Adipocyte (in vitro differentiated cells): ENCODE data around the gene EBF3.

Experiments used
- DNase-seq: peaks from one replicate; pipeline ENCODE4 v3.0.0-alpha.2; 2015; ENCODE audit warnings: low read depth
- H3K27me3 ChIP-seq: replicated peaks from 2 replicates; pipeline ENCODE4 v1.7.0; 2013; ENCODE audit warnings: mild to moderate bottlenecking, low read length, moderate library complexity; ENCODE audit not compliant: control insufficient read depth, insufficient read depth
- H3K36me3 ChIP-seq: 2 replicates; pipeline ENCODE4 v1.7.0; 2013; ENCODE audit warnings: low read length, mild to moderate bottlenecking, moderate library complexity; ENCODE audit not compliant: control insufficient read depth, insufficient read depth, severe bottlenecking
- H3K4me1 ChIP-seq: 2 replicates; pipeline ENCODE4 v1.7.0; 2013; ENCODE audit warnings: mild to moderate bottlenecking, low read length, moderate library complexity; ENCODE audit not compliant: control insufficient read depth, insufficient read depth
- H3K4me3 ChIP-seq: 2 replicates; pipeline ENCODE4 v1.7.0; 2013; ENCODE audit warnings: mild to moderate bottlenecking, low read length, moderate library complexity
- H3K9ac ChIP-seq: 2 replicates; pipeline ENCODE4 v1.7.0; 2013; ENCODE audit warnings: mild to moderate bottlenecking, low read length, moderate library complexity
- H3K9me3 ChIP-seq: 2 replicates; pipeline ENCODE4 v1.7.0; 2013; ENCODE audit warnings: mild to moderate bottlenecking, low read length, moderate library complexity; ENCODE audit not compliant: control insufficient read depth

The EBF3 gene

GRCh38 chr10:129841071-129841470 lies 123.0 kb downstream of the EBF3 start:
- Histone ChIP-seq H3K9me3 (no peaks in the 10 kb centered on the region), H3K4me1 (no peaks in the 10 kb centered on the region), H3K4me3 (no peak overlapping the region), H3K9ac (no peak overlapping the region), H3K27me3 (no peaks in the 10 kb centered on the region), H3K36me3 (peaks cover 72% of the 10 kb centered on the region)
- DNase-seq = no peak

- no peak overlapping the region for H3K9ac ChIP-seq
- DNase-seq = no peak
- H3K36me3 ChIP-seq = peaks cover 71% of the 10 kb centered on the region
Observed at GRCh38 chr10:129840196-129840590, 123.9 kb downstream of the EBF3 start.

DNA sequence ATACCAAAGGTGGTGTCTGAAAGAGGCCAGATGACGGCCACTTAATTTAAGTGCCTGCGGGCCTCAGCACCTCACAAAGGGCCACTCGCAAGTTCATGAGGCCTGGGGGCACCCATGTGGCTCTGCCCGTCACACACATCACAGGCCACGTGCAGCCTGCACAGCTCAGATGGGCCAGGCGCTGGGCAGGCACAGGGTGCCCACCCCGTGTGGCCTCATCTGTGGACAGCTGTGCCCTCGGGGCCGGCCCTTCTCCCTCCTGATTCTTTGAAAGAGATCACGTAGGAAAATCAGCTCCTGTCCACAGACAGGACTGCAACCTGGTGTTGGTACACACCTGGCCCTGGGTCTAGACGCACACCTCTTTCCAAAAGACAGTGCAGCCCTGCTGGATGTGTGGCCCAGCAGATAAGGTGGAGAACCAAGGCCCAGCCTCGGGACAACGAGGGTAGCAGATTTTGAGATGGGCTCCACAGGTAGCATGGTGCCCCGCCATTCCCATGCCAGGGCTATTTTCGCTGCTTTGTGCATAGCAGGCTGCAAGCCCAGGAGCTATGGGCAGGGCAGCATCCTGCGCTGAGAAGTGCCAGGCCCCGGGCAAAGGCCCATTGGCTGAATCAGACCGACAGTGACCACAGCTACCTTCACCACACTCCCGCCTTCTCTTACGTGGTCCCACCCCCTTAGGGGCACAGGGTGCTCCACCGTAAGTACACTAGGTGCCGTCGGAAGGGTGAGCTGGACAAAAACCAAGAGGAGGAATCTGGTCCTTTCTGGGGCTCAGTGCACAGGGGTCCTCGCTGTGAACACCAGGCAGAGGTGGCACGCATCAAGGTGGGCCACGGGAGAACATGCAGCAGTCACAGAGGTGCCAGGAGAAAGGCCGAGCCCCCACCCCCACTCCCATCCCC lies 124.5 kb downstream of the EBF3 start:
- Histone ChIP-seq H3K36me3 (peaks cover 69% of the 10 kb centered on the region), H3K9ac (no peak overlapping the region), H3K4me3 (no peak overlapping the region), H3K27me3 (no peaks in the 10 kb centered on the region), H3K4me1 (no peaks in the 10 kb centered on the region), H3K9me3 (no peaks in the 10 kb centered on the region)
- DNase-seq = no peak

More at GRCh38 chr10:129840196-129840590, 123.9 kb downstream of the EBF3 start:
- Histone ChIP-seq H3K27me3 (no peaks in the 10 kb centered on the region), H3K4me1 (no peaks in the 10 kb centered on the region), H3K4me3 (no peak overlapping the region), H3K9me3 (no peaks in the 10 kb centered on the region)

DNA sequence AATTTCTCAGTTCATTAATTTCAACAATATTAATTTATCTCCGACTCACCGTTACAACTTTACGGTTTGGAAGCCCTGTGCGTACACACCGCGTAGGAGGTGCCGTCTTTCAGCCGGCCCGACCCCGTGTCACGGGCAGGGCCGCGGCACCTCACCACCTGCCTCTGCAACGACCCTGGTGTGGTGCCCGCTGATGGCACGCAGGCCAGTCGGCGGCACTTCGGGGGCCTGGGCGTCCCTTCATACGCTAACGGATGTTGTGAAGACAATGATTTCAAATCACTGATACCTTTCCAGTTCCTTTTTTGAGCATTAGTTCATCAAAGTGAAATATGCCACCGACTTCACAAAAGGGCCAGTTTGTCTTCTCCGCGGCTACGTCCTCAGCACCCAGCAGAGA lies 125.3 kb downstream of the EBF3 start:
- H3K4me3 ChIP-seq = no peak overlapping the region
- H3K27me3 ChIP-seq = no peaks in the 10 kb centered on the region
- H3K4me1 ChIP-seq = no peaks in the 10 kb centered on the region
- peaks cover 64% of the 10 kb centered on the region for H3K36me3 ChIP-seq
- H3K9ac ChIP-seq = no peak overlapping the region
- no peaks in the 10 kb centered on the region for H3K9me3 ChIP-seq
- no peak for DNase-seq

DNA sequence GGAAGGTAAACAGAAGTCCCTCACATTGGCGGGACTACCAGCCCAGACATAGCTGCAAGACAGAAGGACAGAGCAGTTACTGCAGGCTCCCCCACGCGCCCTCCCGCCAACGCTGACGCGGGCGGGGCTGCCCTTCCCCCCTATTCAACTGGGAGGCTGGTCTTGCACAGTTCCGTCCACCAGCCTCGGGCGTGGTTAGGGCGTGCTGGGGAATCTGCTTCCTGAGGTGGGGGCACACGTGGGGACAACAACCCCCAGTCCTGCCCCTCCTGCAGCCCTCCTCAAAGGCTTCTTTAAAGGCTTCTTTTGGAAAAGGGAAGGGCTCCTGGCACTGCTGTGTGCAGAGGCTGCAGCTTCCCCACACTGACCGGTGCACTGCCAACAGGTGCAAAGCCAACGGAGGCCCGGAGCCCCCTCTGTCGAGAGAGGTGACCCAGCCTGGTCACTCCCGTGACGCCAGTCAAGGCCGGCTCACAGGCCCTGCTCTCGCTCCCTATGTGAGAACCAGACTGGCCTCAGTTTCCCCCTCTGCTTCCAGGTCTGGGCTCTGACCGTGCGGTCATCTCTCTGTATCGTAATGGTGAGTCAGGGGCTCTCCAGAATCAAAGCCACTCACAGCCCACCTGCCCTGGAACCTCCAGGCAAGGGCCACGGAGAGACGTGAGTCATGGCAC lies 126.0 kb downstream of the EBF3 start:
- Histone ChIP-seq H3K27me3 (no peaks in the 10 kb centered on the region), H3K9ac (no peak overlapping the region), H3K4me1 (no peaks in the 10 kb centered on the region), H3K36me3 (peaks cover 58% of the 10 kb centered on the region), H3K4me3 (no peak overlapping the region), H3K9me3 (no peaks in the 10 kb centered on the region)
- DNase-seq = no peak

- no peak for DNase-seq
- peaks cover 43% of the 10 kb centered on the region for H3K36me3 ChIP-seq
- no peak overlapping the region for H3K9ac ChIP-seq
- H3K9me3 ChIP-seq = no peaks in the 10 kb centered on the region
- H3K27me3 ChIP-seq = no peaks in the 10 kb centered on the region
- H3K4me3 ChIP-seq = no peak overlapping the region
- no peaks in the 10 kb centered on the region for H3K4me1 ChIP-seq
Observed at GRCh38 chr10:129836253-129836652, 127.8 kb downstream of the EBF3 start.

- H3K4me1 ChIP-seq = no peaks in the 10 kb centered on the region
- H3K4me3 ChIP-seq = no peak overlapping the region
- no peak overlapping the region for H3K9ac ChIP-seq
- DNase-seq = no peak
- no peaks in the 10 kb centered on the region for H3K27me3 ChIP-seq
- H3K36me3 ChIP-seq = peaks cover 23% of the 10 kb centered on the region
- H3K9me3 ChIP-seq = no peaks in the 10 kb centered on the region
Observed at GRCh38 chr10:129833994-129834739, 129.9 kb downstream of the EBF3 start.

GRCh38 chr10:129833468-129833950 lies 130.6 kb downstream of the EBF3 start:
- Histone ChIP-seq H3K4me1 (no peaks in the 10 kb centered on the region), H3K27me3 (no peaks in the 10 kb centered on the region), H3K9me3 (no peaks in the 10 kb centered on the region), H3K4me3 (no peak overlapping the region), H3K36me3 (peaks cover 17% of the 10 kb centered on the region), H3K9ac (no peak overlapping the region)
- DNase-seq = no peak

- no peaks in the 10 kb centered on the region for H3K4me1 ChIP-seq
- H3K27me3 ChIP-seq = no peaks in the 10 kb centered on the region
- no peak for DNase-seq
- peaks cover 10% of the 10 kb centered on the region for H3K36me3 ChIP-seq
- no peaks in the 10 kb centered on the region for H3K9me3 ChIP-seq
- H3K9ac ChIP-seq = no peak overlapping the region
- no peak overlapping the region for H3K4me3 ChIP-seq
Observed at GRCh38 chr10:129832573-129833467, 131.3 kb downstream of the EBF3 start.

- no peak for DNase-seq
- H3K4me1 ChIP-seq = no peaks in the 10 kb centered on the region
- no peak overlapping the region for H3K4me3 ChIP-seq
- H3K27me3 ChIP-seq = no peaks in the 10 kb centered on the region
- peaks cover 4% of the 10 kb centered on the region for H3K36me3 ChIP-seq
- no peak overlapping the region for H3K9ac ChIP-seq
- no peaks in the 10 kb centered on the region for H3K9me3 ChIP-seq
Observed at GRCh38 chr10:129831150-129831549, 132.9 kb downstream of the EBF3 start.
